Fibroblast of lung (primary cell): Measurements from ENCODE around the gene LILRB4. TPM values are rescaled to one million over a fixed set of nuclear protein-coding genes. Genes with fewer than 3 reads are reported as not detected.

Experiments used
- DNase-seq, 2 donors: peaks; one replicate each; pipeline versions ENCODE4 v3.0.0 to v3.0.0-alpha.2; 2010; ENCODE audit warnings: low read depth in 2 of 2
- H2AFZ ChIP-seq: 2 replicates; pipeline ENCODE4 v1.5.1; 2012; ENCODE audit warnings: low read length, control low read depth, inconsistent platforms
- H3K27ac ChIP-seq: 2 replicates; pipeline ENCODE4 v1.5.1; 2011; ENCODE audit warnings: low read length, control low read depth; ENCODE audit not compliant: insufficient read depth
- H3K27me3 ChIP-seq: 2 replicates; pipeline ENCODE4 v1.5.1; 2011; ENCODE audit warnings: mild to moderate bottlenecking, low read length; ENCODE audit not compliant: control insufficient read depth, insufficient read depth
- H3K36me3 ChIP-seq: 2 replicates; pipeline ENCODE4 v1.5.1; 2011; ENCODE audit warnings: low read length; ENCODE audit not compliant: control insufficient read depth, insufficient read depth
- H3K4me1 ChIP-seq: 2 replicates; pipeline ENCODE4 v1.5.1; 2011; ENCODE audit warnings: low read length; ENCODE audit not compliant: control insufficient read depth, insufficient read depth; ENCODE audit errors: extremely low read depth
- H3K4me2 ChIP-seq: 2 replicates; pipeline ENCODE4 v1.5.1; 2011; ENCODE audit warnings: low read length, control low read depth; ENCODE audit not compliant: insufficient read depth; ENCODE audit errors: extremely low read depth
- H3K4me3 ChIP-seq, 4 experiments: fragments of 200-600 bp in 1 of 4; sonication (generic) in 1 of 4; replicated peaks in 1 of 4; 2 replicates each; pipeline ENCODE4 v1.5.1; 2011 to 2016; ENCODE audit warnings: low read length in 4 of 4, low read depth in 3 of 4, mild to moderate bottlenecking in 3 of 4, control low read depth in 2 of 4, inconsistent platforms in 1 of 4, mixed read lengths in 1 of 4; ENCODE audit not compliant: insufficient read depth in 1 of 4; ENCODE audit errors: control extremely low read depth in 1 of 4
- H3K79me2 ChIP-seq: 2 replicates; pipeline ENCODE4 v1.5.1; 2012; ENCODE audit warnings: mild to moderate bottlenecking, low read length, inconsistent platforms; ENCODE audit not compliant: control insufficient read depth, insufficient read depth
- H3K9ac ChIP-seq: 2 replicates; pipeline ENCODE4 v1.5.1; 2011; ENCODE audit warnings: mild to moderate bottlenecking, low read length, control low read depth; ENCODE audit not compliant: insufficient read depth
- H3K9me3 ChIP-seq: 2 replicates; pipeline ENCODE4 v1.5.1; 2012; ENCODE audit warnings: low read depth, low read length; ENCODE audit not compliant: control insufficient read depth, insufficient read depth
- H4K20me1 ChIP-seq: 2 replicates; pipeline ENCODE4 v1.5.1; 2011; ENCODE audit warnings: low read length; ENCODE audit not compliant: control insufficient read depth, insufficient read depth; ENCODE audit errors: extremely low read depth
- EZH2 ChIP-seq: IDR thresholded peaks from 2 replicates; pipeline ENCODE4 v1.5.1; 2012; ENCODE audit warnings: low read length, control low read depth, mild to moderate bottlenecking; ENCODE audit errors: missing control alignments
- polyA plus RNA-seq, 2 donors: library from polyadenylated mRNA; depleted of rRNA in 1 of 2; stranded (reverse) in 1 of 2; unstranded in 1 of 2; fragments of >200 nt; gene quantifications; 2 replicates each; pipeline ENCODE4 v1.2.1, GENCODE V29; 2011 to 2012; ENCODE audit warnings: missing spikeins in 1 of 2
- total RNA-seq: library from RNA; depleted of rRNA; stranded (reverse); fragments of >200 nt; gene quantifications from 2 replicates; pipeline ENCODE4 v1.2.1, GENCODE V29; 2014
- TF ChIP-seq, protein P1 (sequence below), 2 donors: IDR thresholded peaks in 1 of 2; conservative IDR thresholded peaks in 1 of 2; 1 replicate in 1 of 2; 2 replicates in 1 of 2; pipeline ENCODE4 v1.5.1; 2011 to 2012; ENCODE audit warnings: low read length in 2 of 2, control low read depth in 1 of 2, inconsistent platforms in 1 of 2, low read depth in 1 of 2, mild to moderate bottlenecking in 1 of 2

LILRB4 gene
- total and polyA plus RNA-seq, 2 donors (not counting 1 experiment from before 2014, with no cell fraction given): not detected

DNA sequence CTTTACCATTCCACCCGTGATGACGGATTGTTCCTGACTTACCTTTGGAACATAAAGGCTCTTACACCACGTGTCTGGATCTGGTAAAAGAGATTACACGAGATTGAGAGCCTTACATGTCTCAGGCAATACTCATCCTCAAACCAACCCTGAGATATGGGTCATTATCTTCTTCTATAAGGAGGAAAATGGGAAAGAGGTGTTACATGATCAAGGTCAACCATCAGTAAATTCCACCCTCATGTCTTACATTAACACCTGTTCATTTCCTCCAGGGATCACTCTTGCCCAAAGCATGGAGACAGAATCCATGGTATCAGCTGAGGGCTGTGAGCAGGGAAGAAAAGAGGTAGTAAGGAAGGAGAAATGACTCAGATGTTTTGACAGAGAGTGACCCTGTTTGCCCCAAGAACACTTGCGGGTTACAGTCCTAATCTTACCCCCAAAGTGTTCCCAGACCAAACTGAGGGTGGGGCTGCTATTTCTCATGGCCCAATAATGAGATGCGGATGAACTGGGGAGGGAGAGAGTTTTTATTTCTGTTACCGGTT lies 19.6 kb downstream of the LILRB4 start:
- Histone ChIP-seq H3K9ac (no peak overlapping the region), H3K27ac (no peak overlapping the region), H3K9me3 (no peaks in the 10 kb centered on the region), H3K27me3 (no peaks in the 10 kb centered on the region), H3K36me3 (no peaks in the 10 kb centered on the region), H3K4me1 (no peaks in the 10 kb centered on the region), H3K79me2 (no peaks in the 10 kb centered on the region), H2AFZ (no peak overlapping the region), H3K4me2 (no peak overlapping the region), H3K4me3 (no peak overlapping the region), H4K20me1 (no peaks in the 10 kb centered on the region)
- no peak for DNase-seq
- TF ChIP-seq, protein P1, sequence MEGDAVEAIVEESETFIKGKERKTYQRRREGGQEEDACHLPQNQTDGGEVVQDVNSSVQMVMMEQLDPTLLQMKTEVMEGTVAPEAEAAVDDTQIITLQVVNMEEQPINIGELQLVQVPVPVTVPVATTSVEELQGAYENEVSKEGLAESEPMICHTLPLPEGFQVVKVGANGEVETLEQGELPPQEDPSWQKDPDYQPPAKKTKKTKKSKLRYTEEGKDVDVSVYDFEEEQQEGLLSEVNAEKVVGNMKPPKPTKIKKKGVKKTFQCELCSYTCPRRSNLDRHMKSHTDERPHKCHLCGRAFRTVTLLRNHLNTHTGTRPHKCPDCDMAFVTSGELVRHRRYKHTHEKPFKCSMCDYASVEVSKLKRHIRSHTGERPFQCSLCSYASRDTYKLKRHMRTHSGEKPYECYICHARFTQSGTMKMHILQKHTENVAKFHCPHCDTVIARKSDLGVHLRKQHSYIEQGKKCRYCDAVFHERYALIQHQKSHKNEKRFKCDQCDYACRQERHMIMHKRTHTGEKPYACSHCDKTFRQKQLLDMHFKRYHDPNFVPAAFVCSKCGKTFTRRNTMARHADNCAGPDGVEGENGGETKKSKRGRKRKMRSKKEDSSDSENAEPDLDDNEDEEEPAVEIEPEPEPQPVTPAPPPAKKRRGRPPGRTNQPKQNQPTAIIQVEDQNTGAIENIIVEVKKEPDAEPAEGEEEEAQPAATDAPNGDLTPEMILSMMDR (conservative IDR thresholded peaks at IDR 0.05 in 1 of 2, IDR thresholded peaks at IDR 0.05 in 1 of 2; ENCODE audit: low read depth in 1 of 2, low read length in 2 of 2): no peak
- no peak for TF ChIP-seq EZH2

DNA sequence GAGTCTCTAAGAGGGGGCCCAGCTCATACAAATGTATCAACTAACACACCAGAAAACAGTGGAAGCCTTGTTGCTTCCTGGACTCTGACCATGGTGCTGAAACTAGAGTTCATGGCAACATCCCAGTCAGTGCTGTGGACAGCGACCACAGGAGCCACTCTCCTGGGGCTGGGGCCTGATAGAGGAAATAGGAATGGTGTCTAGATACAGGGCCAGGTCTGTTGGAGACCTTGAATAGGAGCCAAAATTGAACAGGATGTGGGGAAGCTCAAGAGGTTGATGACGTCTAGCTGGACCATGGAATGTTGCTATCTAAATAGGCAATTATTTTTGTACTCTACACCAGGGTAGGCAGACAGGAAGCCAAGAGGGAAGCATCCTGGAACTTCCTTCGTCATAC lies 21.7 kb downstream of the LILRB4 start:
- Histone ChIP-seq H3K27me3 (no peaks in the 10 kb centered on the region), H3K9me3 (no peaks in the 10 kb centered on the region), H3K9ac (no peak overlapping the region), H2AFZ (no peak overlapping the region), H3K79me2 (no peaks in the 10 kb centered on the region), H4K20me1 (no peaks in the 10 kb centered on the region), H3K4me2 (no peak overlapping the region), H3K27ac (no peak overlapping the region), H3K4me1 (no peaks in the 10 kb centered on the region), H3K36me3 (no peaks in the 10 kb centered on the region), H3K4me3 (no peak overlapping the region)
- TF ChIP-seq, protein P1 (conservative IDR thresholded peaks at IDR 0.05 in 1 of 2, IDR thresholded peaks at IDR 0.05 in 1 of 2; ENCODE audit: low read depth in 1 of 2, low read length in 2 of 2): no peak
- TF ChIP-seq EZH2: no peak
- DNase-seq: peak in 1 of 2 donors; percentile 2

DNA sequence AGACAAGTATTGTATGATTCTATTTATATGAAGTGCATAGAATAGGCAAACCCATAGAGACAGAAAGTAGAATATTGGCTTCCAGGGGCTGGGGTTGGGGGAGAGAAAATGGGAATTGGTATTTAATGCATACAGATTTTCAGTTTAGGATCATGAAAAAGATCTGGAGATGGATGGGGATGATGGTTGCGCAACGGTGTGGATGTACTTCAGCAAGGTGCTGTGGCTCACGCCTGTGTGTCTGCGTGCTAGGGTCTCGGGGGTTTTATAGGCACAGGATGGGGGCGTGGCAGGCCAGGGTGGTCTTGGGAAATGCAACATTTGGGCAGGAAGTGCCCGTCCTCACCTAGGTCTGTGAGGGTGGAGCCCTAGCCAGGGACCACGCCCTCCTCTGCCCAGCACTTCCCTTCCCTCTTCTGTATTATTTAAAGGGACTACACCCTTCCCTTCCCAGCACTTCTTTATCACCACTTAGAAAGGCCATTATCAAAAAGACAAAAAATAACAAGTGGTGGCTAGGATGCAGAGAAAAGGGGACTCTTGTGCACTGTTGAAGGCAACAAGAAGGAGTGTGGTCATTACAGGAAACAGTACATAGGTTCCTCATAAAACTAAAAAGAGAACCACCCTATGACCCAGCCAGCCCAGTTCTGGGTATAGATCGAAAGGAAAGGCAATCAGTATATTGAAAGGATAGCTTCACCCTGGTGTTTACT lies 29.0 kb downstream of the LILRB4 start:
- Histone ChIP-seq H3K9ac (no peak overlapping the region), H3K79me2 (no peaks in the 10 kb centered on the region), H3K4me2 (no peak overlapping the region), H3K27ac (no peak overlapping the region), H3K9me3 (no peaks in the 10 kb centered on the region), H2AFZ (no peak overlapping the region), H3K4me1 (no peaks in the 10 kb centered on the region), H4K20me1 (no peaks in the 10 kb centered on the region), H3K27me3 (no peaks in the 10 kb centered on the region), H3K36me3 (no peaks in the 10 kb centered on the region), H3K4me3 (no peak overlapping the region)
- TF ChIP-seq EZH2: no peak
- TF ChIP-seq, protein P1 (conservative IDR thresholded peaks at IDR 0.05 in 1 of 2, IDR thresholded peaks at IDR 0.05 in 1 of 2; ENCODE audit: low read depth in 1 of 2, low read length in 2 of 2): no peak
- DNase-seq: no peak
